PC-3 (cell line): ENCODE results near the gene KIAA1549.

Experiments
- EZH2 ChIP-seq: fragments of 300-600 bp; sonication (generic); IDR thresholded peaks from one replicate; pipeline ENCODE4 v1.6.1; 2017; ENCODE audit warnings: antibody characterized with exemption, mild to moderate bottlenecking, low read length; ENCODE audit not compliant: unreplicated experiment
- EZH2phosphoT487 ChIP-seq: fragments of 300-600 bp; sonication (generic); IDR thresholded peaks from 2 replicates; pipeline ENCODE4 v1.6.1; 2018; ENCODE audit warnings: mild to moderate bottlenecking, antibody characterized with exemption, low read length, borderline replicate concordance
- TF ChIP-seq, protein P1 (sequence below): fragments of 300-600 bp; sonication (generic); conservative IDR thresholded peaks from 2 replicates; pipeline ENCODE4 v1.5.1; 2017; ENCODE audit warnings: antibody characterized with exemption, low read depth, mild to moderate bottlenecking, low read length

DNA sequence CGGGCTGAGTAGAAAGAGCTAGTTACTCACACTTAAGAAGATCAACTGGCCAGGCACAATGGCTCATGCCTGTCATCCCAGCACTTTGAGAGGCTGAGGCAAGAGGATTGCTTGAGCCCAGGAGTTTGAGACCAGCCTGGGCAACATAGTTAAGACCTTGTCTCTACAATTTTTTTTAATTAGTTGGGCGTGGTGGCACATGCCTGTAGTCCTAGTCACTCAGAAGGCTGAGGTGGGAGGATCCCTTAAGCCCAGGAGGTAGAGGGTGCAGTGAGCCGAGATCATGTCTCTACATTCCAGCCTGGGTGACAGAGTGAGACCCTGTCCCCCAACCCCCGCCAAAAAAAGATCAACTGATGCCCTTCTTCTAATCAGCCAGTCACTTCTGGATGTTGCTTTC lies 108.6 kb downstream of the KIAA1549 start:
- TF ChIP-seq, protein P1, sequence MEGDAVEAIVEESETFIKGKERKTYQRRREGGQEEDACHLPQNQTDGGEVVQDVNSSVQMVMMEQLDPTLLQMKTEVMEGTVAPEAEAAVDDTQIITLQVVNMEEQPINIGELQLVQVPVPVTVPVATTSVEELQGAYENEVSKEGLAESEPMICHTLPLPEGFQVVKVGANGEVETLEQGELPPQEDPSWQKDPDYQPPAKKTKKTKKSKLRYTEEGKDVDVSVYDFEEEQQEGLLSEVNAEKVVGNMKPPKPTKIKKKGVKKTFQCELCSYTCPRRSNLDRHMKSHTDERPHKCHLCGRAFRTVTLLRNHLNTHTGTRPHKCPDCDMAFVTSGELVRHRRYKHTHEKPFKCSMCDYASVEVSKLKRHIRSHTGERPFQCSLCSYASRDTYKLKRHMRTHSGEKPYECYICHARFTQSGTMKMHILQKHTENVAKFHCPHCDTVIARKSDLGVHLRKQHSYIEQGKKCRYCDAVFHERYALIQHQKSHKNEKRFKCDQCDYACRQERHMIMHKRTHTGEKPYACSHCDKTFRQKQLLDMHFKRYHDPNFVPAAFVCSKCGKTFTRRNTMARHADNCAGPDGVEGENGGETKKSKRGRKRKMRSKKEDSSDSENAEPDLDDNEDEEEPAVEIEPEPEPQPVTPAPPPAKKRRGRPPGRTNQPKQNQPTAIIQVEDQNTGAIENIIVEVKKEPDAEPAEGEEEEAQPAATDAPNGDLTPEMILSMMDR = no peak
- TF ChIP-seq EZH2phosphoT487 (no peak), EZH2 (no peak)
